B cell (primary cell): ENCODE results near the gene IGF2BP1. TPM values are rescaled to one million over a fixed set of nuclear protein-coding genes. Genes with fewer than 3 reads are reported as not detected.

ENCODE experiments used
- ATAC-seq: fragments of 200-7000 bp; cut with Tn5 transposase; one replicate; pipeline ENCODE4 v1.10.0; 2021; ENCODE audit warnings: low read depth, mild to moderate bottlenecking, moderate number of reproducible peaks, moderate library complexity
- CTCF ChIA-PET: fragments of 350-600 bp; sonication (Branson Sonifier 250); formaldehyde crosslinking; loops from one replicate; lab custom pipeline; 2021; ENCODE audit warnings: antibody characterized with exemption, inconsistent platforms; lab: Charles Lee
- POLR2A ChIA-PET: fragments of 350-600 bp; sonication (Branson Sonifier 250); formaldehyde crosslinking; loops from one replicate; lab custom pipeline; 2021; ENCODE audit warnings: antibody characterized with exemption; lab: Charles Lee
- DNase-seq: peaks from one replicate; pipeline ENCODE4 v3.0.0; 2013
- H2AFZ ChIP-seq: 2 replicates; pipeline ENCODE4 v1.6.1; 2012; ENCODE audit warnings: mild to moderate bottlenecking, low read depth, low read length; ENCODE audit not compliant: insufficient read depth, poor library complexity, severe bottlenecking
- H3K27ac ChIP-seq, 2 donors: 1 replicate in 1 of 2; 2 replicates in 1 of 2; pipeline ENCODE4 v1.5.1; 2012 to 2013; ENCODE audit warnings: low read length in 2 of 2, mild to moderate bottlenecking in 2 of 2, moderate library complexity in 1 of 2
- H3K27me3 ChIP-seq, 4 experiments: fragments of 200-600 bp in 1 of 4; sonication (generic) in 1 of 4; replicated peaks in 1 of 4; 1 replicate in 2 of 4; 2 replicates in 2 of 4; pipeline versions ENCODE4 v1.6.1 to v1.7.0; 2013 to 2016; ENCODE audit warnings: low read length in 3 of 4, mild to moderate bottlenecking in 2 of 4, mixed read lengths in 1 of 4, moderate library complexity in 1 of 4; ENCODE audit not compliant: insufficient read depth in 4 of 4, control insufficient read depth in 3 of 4; ENCODE audit errors: control extremely low read depth in 1 of 4
- H3K36me3 ChIP-seq, 2 experiments: replicated peaks in 1 of 2; 1 replicate in 1 of 2; 2 replicates in 1 of 2; pipeline versions ENCODE4 v1.6.1 to v1.7.1; 2013; ENCODE audit warnings: low read length in 1 of 2; ENCODE audit not compliant: insufficient read depth in 2 of 2, control insufficient read depth in 1 of 2; ENCODE audit errors: control extremely low read depth in 1 of 2, extremely low read depth in 1 of 2
- H3K4me1 ChIP-seq, 2 donors: fragments of 200-600 bp in 1 of 2; sonication (generic) in 1 of 2; 1 replicate in 1 of 2; 2 replicates in 1 of 2; pipeline versions ENCODE4 v1.5.1 to v1.6.1; 2013 to 2017; ENCODE audit warnings: low read length in 2 of 2; ENCODE audit not compliant: control insufficient read depth in 2 of 2, insufficient read depth in 2 of 2
- H3K4me2 ChIP-seq: replicated peaks from 2 replicates; pipeline ENCODE3; 2012; ENCODE audit warnings: mild to moderate bottlenecking, low read depth, low read length; ENCODE audit not compliant: poor library complexity, severe bottlenecking
- H3K4me3 ChIP-seq, 5 experiments: fragments of 200-600 bp in 1 of 5; sonication (generic) in 1 of 5; 1 replicate in 3 of 5; 2 replicates in 2 of 5; pipeline versions ENCODE4 v1.5.1 to v1.7.0; 2011 to 2016; ENCODE audit warnings: low read length in 4 of 5, mild to moderate bottlenecking in 4 of 5, low read depth in 2 of 5, control low read depth in 1 of 5, moderate library complexity in 1 of 5; ENCODE audit not compliant: insufficient read depth in 1 of 5; ENCODE audit errors: control extremely low read depth in 1 of 5, extremely low read depth in 1 of 5
- H3K79me2 ChIP-seq: fragments of 200-600 bp; sonication (generic); one replicate; pipeline ENCODE4 v1.6.0; 2016; ENCODE audit warnings: low read length; ENCODE audit not compliant: control insufficient read depth, insufficient read depth
- H3K9ac ChIP-seq: fragments of 200-600 bp; sonication (generic); 2 replicates; pipeline ENCODE4 v1.6.1; 2017; ENCODE audit warnings: mild to moderate bottlenecking, low read length, moderate library complexity
- H3K9me3 ChIP-seq, 3 donors: one replicate each; pipeline versions ENCODE4 v1.6.1 to v1.7.1; 2013; ENCODE audit warnings: low read length in 2 of 3; ENCODE audit not compliant: control insufficient read depth in 2 of 3, insufficient read depth in 1 of 3; ENCODE audit errors: control extremely low read depth in 1 of 3
- H4K20me1 ChIP-seq: 2 replicates; pipeline ENCODE4 v1.6.0; 2012; ENCODE audit warnings: mild to moderate bottlenecking, low read length; ENCODE audit not compliant: insufficient read depth, control insufficient read depth, poor library complexity, severe bottlenecking
- H3K27ac Mint-ChIP-seq: one replicate; pipeline ENCODE4 v1.8.0; 2021; ENCODE audit warnings: mixed read lengths
- H3K27me3 Mint-ChIP-seq: one replicate; pipeline ENCODE4 v1.8.0; 2021; ENCODE audit warnings: mixed read lengths
- H3K4me1 Mint-ChIP-seq: one replicate; pipeline ENCODE4 v1.8.0; 2021; ENCODE audit warnings: mixed read lengths
- H3K4me3 Mint-ChIP-seq: one replicate; pipeline ENCODE4 v1.8.0; 2021; ENCODE audit warnings: mixed read lengths
- H3K9me3 Mint-ChIP-seq: one replicate; pipeline ENCODE4 v1.8.0; 2022; ENCODE audit warnings: mixed read lengths; ENCODE audit not compliant: insufficient read depth
- CTCF ChIP-seq: fragments of 200-600 bp; IDR thresholded peaks from one replicate; pipeline ENCODE4 v1.8.0; 2022; ENCODE audit warnings: antibody characterized with exemption, mild to moderate bottlenecking
- EZH2 ChIP-seq: IDR thresholded peaks from 2 replicates; pipeline ENCODE4 v1.6.1; 2012; ENCODE audit warnings: borderline replicate concordance, low read depth, mild to moderate bottlenecking, moderate library complexity, low read length; ENCODE audit not compliant: insufficient read depth, poor library complexity, severe bottlenecking
- WGBS: methylation state at CpG from one replicate; pipeline ENCODE4 v1.1.5; 2013; ENCODE audit warnings: missing lambda C conversion rate; ENCODE audit not compliant: insufficient coverage; 5-methylcytosine and 5-hydroxymethylcytosine counted together
- intact Hi-C: fragments of 100-400 bp; cut with micrococcal nuclease; formaldehyde crosslinking; loops from one replicate; pipeline ENCODE4 v1.10.0; 2022
- polyA plus RNA-seq: library from polyadenylated mRNA; depleted of rRNA; stranded (reverse); fragments of >200 nt; gene quantifications from 2 replicates; pipeline ENCODE4 v1.2.3, GENCODE V29; 2012
- total RNA-seq, 2 donors: library from RNA; stranded (reverse); fragments of 120-200 nt in 1 of 2; gene quantifications; 1 replicate in 1 of 2; 2 replicates in 1 of 2; pipeline versions ENCODE4 v1.2.3 to v1.2.4, GENCODE V29; 2013 to 2022

IGF2BP1 gene
- total and polyA plus RNA-seq, 2 donors (not counting 1 experiment from before 2014, with no cell fraction given) = not detected

GRCh38 chr17:49069585-49070273 is 72.5 kb downstream of the IGF2BP1 start:
- Histone ChIP-seq H3K27ac (no peak overlapping the region), H3K4me2 (no peak overlapping the region), H3K79me2 (no peaks in the 10 kb centered on the region), H3K9ac (no peak overlapping the region), H3K9me3 (no peaks in the 10 kb centered on the region), H2AFZ (no peak overlapping the region), H4K20me1 (no peaks in the 10 kb centered on the region), H3K27me3 (peaks cover 0 to 10% (median 0%) of the 10 kb centered on the region in 4 experiments), H3K4me1 (no peaks in the 10 kb centered on the region), H3K4me3 (no peak overlapping the region), H3K36me3 (no peaks in the 10 kb centered on the region)
- WGBS = 100% methylated on average over 1 of the region's 2 CpGs
- ATAC-seq (no peak), DNase-seq (no peak)
- Mint-ChIP-seq H3K4me1 (no peaks in the 10 kb centered on the region), H3K27ac (no peak overlapping the region), H3K4me3 (no peak overlapping the region), H3K27me3 (peaks cover 20% of the 10 kb centered on the region), H3K9me3 (peaks cover 3% of the 10 kb centered on the region)
- intact Hi-C loops = no loop called here
- ChIA-PET CTCF (interaction anchor here (0.7 kb wide), 1 partner anchor 110 kb away, joined by 3 read pairs; no protein-coding TSS in a partner anchor), POLR2A (no interaction called here)
- no peak for TF ChIP-seq EZH2
- TF ChIP-seq CTCF = no peak

- TF ChIP-seq EZH2 (no peak), CTCF (no peak)
- Mint-ChIP-seq H3K4me3 (no peak overlapping the region), H3K27me3 (peaks cover 25% of the 10 kb centered on the region), H3K9me3 (no peaks in the 10 kb centered on the region), H3K27ac (no peak overlapping the region), H3K4me1 (no peaks in the 10 kb centered on the region)
- intact Hi-C loops = no loop called here
- no peaks in the 10 kb centered on the region for H4K20me1 ChIP-seq
- DNase-seq = no peak
- POLR2A ChIA-PET = no interaction called here
- WGBS = 40% methylated on average over 1 of the region's 1 CpG
- no peaks in the 10 kb centered on the region for H3K9me3 ChIP-seq
- H2AFZ ChIP-seq = no peak overlapping the region
- H3K4me2 ChIP-seq = no peak overlapping the region
- no peak for ATAC-seq
- no peak overlapping the region for H3K4me3 ChIP-seq
- H3K36me3 ChIP-seq = no peaks in the 10 kb centered on the region
- no peaks in the 10 kb centered on the region for H3K79me2 ChIP-seq
- H3K27ac ChIP-seq = no peak overlapping the region
- peaks cover 0 to 15% (median 0%) of the 10 kb centered on the region in 4 experiments for H3K27me3 ChIP-seq
- H3K9ac ChIP-seq = no peak overlapping the region
- no peaks in the 10 kb centered on the region for H3K4me1 ChIP-seq
- CTCF ChIA-PET = no interaction called here
Measured at GRCh38 chr17:49071106-49071505, 73.9 kb downstream of the IGF2BP1 start.
